ENCODE results near the gene CGN. TPM values are rescaled to one million over a fixed set of nuclear protein-coding genes. Genes with fewer than 3 reads are reported as not detected.

The CGN gene
- total RNA-seq, 1 donor from 2014 or later: 13.0 TPM

GRCh38 chr1:151513626-151514121 lies 2.5 kb downstream of the CGN start:
- DNase-seq (ENCODE audit: extremely low spot score in 2 of 2): no peak
- no peaks in the 10 kb centered on the region for H3K36me3 ChIP-seq
- no peak for TF ChIP-seq POLR2A (IDR thresholded peaks at IDR 0.05)
- TF ChIP-seq, protein P1, sequence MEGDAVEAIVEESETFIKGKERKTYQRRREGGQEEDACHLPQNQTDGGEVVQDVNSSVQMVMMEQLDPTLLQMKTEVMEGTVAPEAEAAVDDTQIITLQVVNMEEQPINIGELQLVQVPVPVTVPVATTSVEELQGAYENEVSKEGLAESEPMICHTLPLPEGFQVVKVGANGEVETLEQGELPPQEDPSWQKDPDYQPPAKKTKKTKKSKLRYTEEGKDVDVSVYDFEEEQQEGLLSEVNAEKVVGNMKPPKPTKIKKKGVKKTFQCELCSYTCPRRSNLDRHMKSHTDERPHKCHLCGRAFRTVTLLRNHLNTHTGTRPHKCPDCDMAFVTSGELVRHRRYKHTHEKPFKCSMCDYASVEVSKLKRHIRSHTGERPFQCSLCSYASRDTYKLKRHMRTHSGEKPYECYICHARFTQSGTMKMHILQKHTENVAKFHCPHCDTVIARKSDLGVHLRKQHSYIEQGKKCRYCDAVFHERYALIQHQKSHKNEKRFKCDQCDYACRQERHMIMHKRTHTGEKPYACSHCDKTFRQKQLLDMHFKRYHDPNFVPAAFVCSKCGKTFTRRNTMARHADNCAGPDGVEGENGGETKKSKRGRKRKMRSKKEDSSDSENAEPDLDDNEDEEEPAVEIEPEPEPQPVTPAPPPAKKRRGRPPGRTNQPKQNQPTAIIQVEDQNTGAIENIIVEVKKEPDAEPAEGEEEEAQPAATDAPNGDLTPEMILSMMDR (IDR thresholded peaks at IDR 0.05): no peak
- TF ChIP-seq POLR2AphosphoS5 (IDR thresholded peaks at IDR 0.05; ENCODE audit: insufficient read depth in 1 of 2, low read depth in 1 of 2): no peak
- no peak overlapping the region for H3K27ac ChIP-seq
- intact Hi-C loops (cut with DNase I): no loop called here
- H3K9me3 ChIP-seq: no peaks in the 10 kb centered on the region
- H3K4me3 ChIP-seq: no peak overlapping the region
- H3K27me3 ChIP-seq: no peaks in the 10 kb centered on the region
- peaks cover 27% of the 10 kb centered on the region for H3K4me1 ChIP-seq

- DNase-seq (ENCODE audit: extremely low spot score in 2 of 2): no peak
- TF ChIP-seq, protein P1 (IDR thresholded peaks at IDR 0.05): no peak
- TF ChIP-seq POLR2AphosphoS5 (IDR thresholded peaks at IDR 0.05; ENCODE audit: insufficient read depth in 1 of 2, low read depth in 1 of 2) (no peak), POLR2A (IDR thresholded peaks at IDR 0.05) (no peak)
- H3K9me3 ChIP-seq: no peaks in the 10 kb centered on the region
- H3K4me1 ChIP-seq: peaks cover 27% of the 10 kb centered on the region
- no peak overlapping the region for H3K4me3 ChIP-seq
- intact Hi-C loops (cut with DNase I): no loop called here
- H3K27me3 ChIP-seq: no peaks in the 10 kb centered on the region
- H3K36me3 ChIP-seq: no peaks in the 10 kb centered on the region
- H3K27ac ChIP-seq: no peak overlapping the region
These were observed 3.2 kb downstream of the CGN start for GRCh38 chr1:151514366-151514765.

- peaks cover 26% of the 10 kb centered on the region for H3K4me1 ChIP-seq
- no peak overlapping the region for H3K27ac ChIP-seq
- H3K9me3 ChIP-seq: no peaks in the 10 kb centered on the region
- H3K27me3 ChIP-seq: no peaks in the 10 kb centered on the region
- no peaks in the 10 kb centered on the region for H3K36me3 ChIP-seq
- TF ChIP-seq, protein P1 (IDR thresholded peaks at IDR 0.05): no peak
- no peak for TF ChIP-seq POLR2AphosphoS5 (IDR thresholded peaks at IDR 0.05; ENCODE audit: insufficient read depth in 1 of 2, low read depth in 1 of 2)
- TF ChIP-seq POLR2A (IDR thresholded peaks at IDR 0.05): no peak
- no peak for DNase-seq (ENCODE audit: extremely low spot score in 2 of 2)
- intact Hi-C loops (cut with DNase I): no loop called here
- no peak overlapping the region for H3K4me3 ChIP-seq
These were observed 4.1 kb downstream of the CGN start for GRCh38 chr1:151515265-151515664.

DNA sequence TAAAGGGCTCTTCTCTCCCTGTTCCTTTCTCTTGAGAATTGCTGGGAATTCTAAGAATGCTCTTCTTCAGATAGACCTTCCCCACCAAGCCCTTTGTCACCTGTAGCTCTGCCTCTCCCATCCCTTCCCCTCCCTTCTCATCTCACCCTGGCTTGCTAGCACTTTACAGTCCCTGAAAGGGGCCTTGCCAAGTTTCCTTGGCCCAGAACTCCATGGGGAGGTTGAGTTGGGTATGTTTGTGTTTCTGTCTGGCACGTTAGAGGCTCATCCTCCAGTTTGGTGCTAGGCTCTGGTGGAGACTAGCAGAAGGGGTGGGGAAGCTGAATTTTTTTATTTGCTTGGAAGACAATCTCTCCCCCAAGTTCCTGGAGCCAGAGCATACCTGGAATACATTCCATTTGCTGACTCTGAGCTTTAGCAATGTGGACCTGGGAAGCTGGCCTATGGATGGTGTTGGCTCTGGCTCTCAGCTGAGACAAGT lies 4.9 kb downstream of the CGN start:
- no peak overlapping the region for H3K4me3 ChIP-seq
- TF ChIP-seq POLR2A (IDR thresholded peaks at IDR 0.05): no peak
- TF ChIP-seq POLR2AphosphoS5 (IDR thresholded peaks at IDR 0.05; ENCODE audit: insufficient read depth in 1 of 2, low read depth in 1 of 2): no peak
- TF ChIP-seq, protein P1 (IDR thresholded peaks at IDR 0.05): no peak
- H3K36me3 ChIP-seq: no peaks in the 10 kb centered on the region
- H3K27ac ChIP-seq: no peak overlapping the region
- DNase-seq (ENCODE audit: extremely low spot score in 2 of 2): no peak
- H3K27me3 ChIP-seq: no peaks in the 10 kb centered on the region
- no peaks in the 10 kb centered on the region for H3K9me3 ChIP-seq
- intact Hi-C loops (cut with DNase I): no loop called here
- peaks cover 20% of the 10 kb centered on the region for H3K4me1 ChIP-seq

- no peak for DNase-seq (ENCODE audit: extremely low spot score in 2 of 2)
- H3K36me3 ChIP-seq: no peaks in the 10 kb centered on the region
- TF ChIP-seq, protein P1 (IDR thresholded peaks at IDR 0.05): no peak
- TF ChIP-seq POLR2A (IDR thresholded peaks at IDR 0.05): no peak
- no peak for TF ChIP-seq POLR2AphosphoS5 (IDR thresholded peaks at IDR 0.05; ENCODE audit: insufficient read depth in 1 of 2, low read depth in 1 of 2)
- intact Hi-C loops (cut with DNase I): no loop called here
- H3K9me3 ChIP-seq: no peaks in the 10 kb centered on the region
- H3K4me1 ChIP-seq: no peaks in the 10 kb centered on the region
- H3K27me3 ChIP-seq: no peaks in the 10 kb centered on the region
- H3K4me3 ChIP-seq: no peak overlapping the region
- no peak overlapping the region for H3K27ac ChIP-seq
These were observed 7.2 kb downstream of the CGN start for GRCh38 chr1:151518431-151518830.

All from vagina (tissue), 2 donors.